Measurements from ENCODE around the gene SPON2.

DNA sequence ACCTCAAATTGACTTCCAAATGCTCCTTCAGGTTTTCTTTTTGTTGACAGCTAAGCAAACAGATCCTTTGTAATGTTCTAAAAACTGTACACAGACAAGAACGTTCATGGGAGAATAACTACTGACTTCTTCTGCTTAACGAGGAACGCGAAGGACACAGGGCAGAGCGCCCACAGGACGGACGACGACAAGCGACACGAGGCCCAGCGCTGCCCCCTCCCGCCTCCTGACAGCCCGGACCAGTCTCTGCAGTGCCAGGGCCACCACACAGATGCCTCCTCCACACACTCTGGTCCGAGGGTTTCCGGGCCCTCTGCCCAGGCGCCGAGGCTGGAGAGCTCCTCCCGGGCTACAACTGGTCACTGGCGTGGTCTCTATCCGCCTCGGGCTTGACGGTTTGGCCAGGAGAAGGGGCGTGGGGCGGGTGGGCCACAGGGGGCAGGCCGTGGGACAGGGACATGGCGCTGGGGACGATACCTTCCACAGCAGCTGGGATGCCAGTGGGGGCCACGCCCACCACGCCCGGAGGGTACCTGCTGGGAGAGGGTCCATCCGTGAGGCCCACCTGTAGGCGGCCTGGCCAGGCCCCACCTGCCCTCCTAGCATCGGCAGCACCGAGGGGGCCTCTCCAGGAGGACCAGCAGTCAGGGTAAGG lies 39.6 kb upstream of the SPON2 start:
- TF ChIP-seq ZNF274 (IDR thresholded peaks at IDR 0.05; ENCODE audit: low read depth, low read length) (no peak), YY1 (IDR thresholded peaks at IDR 0.05; ENCODE audit: insufficient read depth, insufficient read length) (no peak), SUZ12 (IDR thresholded peaks at IDR 0.05; ENCODE audit: extremely low read depth, insufficient read depth, insufficient read length) (no peak)
